Kidney (tissue), 14 donors: ENCODE data around the gene PALLD. TPM values are rescaled to one million over a fixed set of nuclear protein-coding genes. Genes with fewer than 3 reads are reported as not detected.

Experiments used
- DNase-seq, 5 donors: peaks; one replicate each; pipeline ENCODE4 v3.0.0-alpha.2; 2013 to 2020
- FAIRE-seq: peaks from 2 replicates; lab custom pipeline; 2012; peaks lifted over from hg19 to GRCh38; lab: Jason Lieb, UNC
- H3K27ac ChIP-seq, 2 donors: one replicate each; pipeline ENCODE4 v1.7.0; 2013; ENCODE audit warnings: low read depth in 2 of 2, low read length in 2 of 2, inconsistent platforms in 1 of 2
- H3K27me3 ChIP-seq: one replicate; pipeline ENCODE4 v1.7.1; 2013; ENCODE audit warnings: low read length, inconsistent platforms; ENCODE audit not compliant: control insufficient read depth, insufficient read depth
- H3K36me3 ChIP-seq, 3 donors: one replicate each; pipeline versions ENCODE4 v1.7.0 to v1.7.1; 2013; ENCODE audit warnings: low read length in 3 of 3, control low read depth in 1 of 3, inconsistent platforms in 1 of 3; ENCODE audit not compliant: insufficient read depth in 3 of 3, control insufficient read depth in 2 of 3
- H3K4me1 ChIP-seq, 3 donors: one replicate each; pipeline versions ENCODE4 v1.7.0 to v1.7.1; 2013; ENCODE audit warnings: low read length in 3 of 3, inconsistent platforms in 1 of 3, low read depth in 1 of 3; ENCODE audit not compliant: control insufficient read depth in 2 of 3, insufficient read depth in 2 of 3
- H3K4me3 ChIP-seq, 3 donors: one replicate each; pipeline versions ENCODE4 v1.7.0 to v1.8.1; 2013; ENCODE audit warnings: low read length in 3 of 3, control low read depth in 1 of 3, inconsistent platforms in 1 of 3
- H3K9ac ChIP-seq, 3 donors: one replicate each; pipeline versions ENCODE4 v1.7.0 to v1.7.1; 2013; ENCODE audit warnings: low read length in 3 of 3, control low read depth in 1 of 3, inconsistent platforms in 1 of 3
- H3K9me3 ChIP-seq, 3 donors: one replicate each; pipeline versions ENCODE4 v1.7.0 to v1.7.1; 2013; ENCODE audit warnings: low read length in 3 of 3, control low read depth in 1 of 3, inconsistent platforms in 1 of 3; ENCODE audit not compliant: control insufficient read depth in 2 of 3, insufficient read depth in 1 of 3
- intact Hi-C: fragments of 100-400 bp; cut with DNase I; formaldehyde crosslinking; loops from one replicate; pipeline ENCODE4 v1.11.1; 2022
- polyA plus RNA-seq: library from polyadenylated mRNA; stranded (reverse); fragments of 350-450 nt; fragmentation: Illumina TruSeq; extraction: RNeasy Lipid Tissue Mini Kit (QIAGEN cat#74804); gene quantifications from one replicate; pipeline ENCODE4 v1.2.3, GENCODE V29; 2014; ENCODE audit warnings: low read depth, low replicate concordance; ENCODE audit not compliant: insufficient read depth
- total RNA-seq: library from RNA; stranded (reverse); fragmentation: NEBNext Ultra II Directional; extraction: Animal tissue kit (Norgen Biotek cat#: 25700); gene quantifications from one replicate; pipeline ENCODE4 v1.2.1, GENCODE V29; 2021
- TF ChIP-seq, protein P1 (sequence below): IDR thresholded peaks from 3 replicates; pipeline ENCODE4 v1.5.1; 2012; ENCODE audit warnings: mild to moderate bottlenecking, moderate library complexity, borderline replicate concordance; ENCODE audit not compliant: insufficient read depth; ENCODE audit errors: extremely low read depth
- donor health status: control.
- donor health status: control.
- donor health status: control.
- donor health status: control.
- donor health status: control.
- donor health status: DM: yes; HTN: yes; CAD: no.
- donor health status: Normal renal cell carcinoma (clear cell type).

Gene PALLD
- total and polyA plus RNA-seq, 2 donors from 2014 or later: 43.4 to 120 TPM

GRCh38 chr4:168864821-168865541 lies 368.1 kb downstream of the PALLD start:
- DNase-seq (peak in 4 of 5 donors; percentile 45 to 92 (median 80)), FAIRE-seq (no peak)
- intact Hi-C loops: no loop called here
- no peak overlapping the region for H3K9ac ChIP-seq
- no peak overlapping the region for H3K4me3 ChIP-seq
- peaks cover 0 to 5% (median 2%) of the 10 kb centered on the region in 3 donors for H3K36me3 ChIP-seq
- H3K27me3 ChIP-seq: no peaks in the 10 kb centered on the region
- peak overlapping the region in 1 of 2 donors; percentile 17 for H3K27ac ChIP-seq
- no peaks in the 10 kb centered on the region for H3K9me3 ChIP-seq
- TF ChIP-seq, protein P1, sequence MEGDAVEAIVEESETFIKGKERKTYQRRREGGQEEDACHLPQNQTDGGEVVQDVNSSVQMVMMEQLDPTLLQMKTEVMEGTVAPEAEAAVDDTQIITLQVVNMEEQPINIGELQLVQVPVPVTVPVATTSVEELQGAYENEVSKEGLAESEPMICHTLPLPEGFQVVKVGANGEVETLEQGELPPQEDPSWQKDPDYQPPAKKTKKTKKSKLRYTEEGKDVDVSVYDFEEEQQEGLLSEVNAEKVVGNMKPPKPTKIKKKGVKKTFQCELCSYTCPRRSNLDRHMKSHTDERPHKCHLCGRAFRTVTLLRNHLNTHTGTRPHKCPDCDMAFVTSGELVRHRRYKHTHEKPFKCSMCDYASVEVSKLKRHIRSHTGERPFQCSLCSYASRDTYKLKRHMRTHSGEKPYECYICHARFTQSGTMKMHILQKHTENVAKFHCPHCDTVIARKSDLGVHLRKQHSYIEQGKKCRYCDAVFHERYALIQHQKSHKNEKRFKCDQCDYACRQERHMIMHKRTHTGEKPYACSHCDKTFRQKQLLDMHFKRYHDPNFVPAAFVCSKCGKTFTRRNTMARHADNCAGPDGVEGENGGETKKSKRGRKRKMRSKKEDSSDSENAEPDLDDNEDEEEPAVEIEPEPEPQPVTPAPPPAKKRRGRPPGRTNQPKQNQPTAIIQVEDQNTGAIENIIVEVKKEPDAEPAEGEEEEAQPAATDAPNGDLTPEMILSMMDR: peak; percentile 5
- H3K4me1 ChIP-seq: no peaks in the 10 kb centered on the region

DNA sequence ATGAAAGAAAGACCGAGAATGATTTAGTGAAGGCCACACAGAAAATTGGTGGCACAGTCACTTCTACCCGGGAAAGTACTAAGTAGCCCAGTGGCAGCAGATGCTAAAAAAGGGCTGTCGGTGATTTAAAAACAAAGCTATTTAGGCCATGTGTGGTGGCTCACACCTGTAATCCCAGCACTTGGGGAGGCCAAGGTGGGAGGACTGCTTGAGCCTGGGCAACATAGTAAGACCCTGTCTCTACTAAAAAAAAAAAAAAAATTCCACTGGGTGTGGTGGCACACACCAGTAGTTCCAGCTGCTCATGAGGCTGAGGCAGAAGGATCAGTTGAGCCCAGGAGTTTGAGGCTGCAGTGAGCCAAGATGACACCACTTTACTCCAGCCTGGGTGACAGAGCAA lies 369.0 kb downstream of the PALLD start:
- TF ChIP-seq, protein P1: no peak
- intact Hi-C loops: no loop called here
- peak overlapping the region in 1 of 2 donors; percentile 17 for H3K27ac ChIP-seq
- no peak overlapping the region for H3K4me3 ChIP-seq
- H3K9ac ChIP-seq: no peak overlapping the region
- DNase-seq (no peak), FAIRE-seq (no peak)
- H3K36me3 ChIP-seq: peaks cover 0 to 5% (median 2%) of the 10 kb centered on the region in 3 donors
- no peaks in the 10 kb centered on the region for H3K27me3 ChIP-seq
- no peaks in the 10 kb centered on the region for H3K4me1 ChIP-seq
- no peaks in the 10 kb centered on the region for H3K9me3 ChIP-seq

- Histone ChIP-seq H3K4me3 (no peak overlapping the region), H3K27me3 (no peaks in the 10 kb centered on the region), H3K4me1 (no peaks in the 10 kb centered on the region), H3K36me3 (peaks cover 0 to 5% (median 2%) of the 10 kb centered on the region in 3 donors), H3K9ac (no peak overlapping the region), H3K9me3 (no peaks in the 10 kb centered on the region), H3K27ac (no peak overlapping the region)
- TF ChIP-seq, protein P1: no peak
- DNase-seq (no peak), FAIRE-seq (no peak)
- intact Hi-C loops: no loop called here
Observed at GRCh38 chr4:168866635-168867034, 369.8 kb downstream of the PALLD start.
